Memory B cell (primary cell): ENCODE data around the gene TTC39A.

Experiments used
- ATAC-seq: fragments of 150-1000 bp; cut with Tn5 transposase; 2 replicates; pipeline ENCODE4 v1.10.0; 2021; ENCODE audit warnings: low read depth, mild to moderate bottlenecking, moderate library complexity
- DNase-seq, 2 donors: peaks; one replicate each; pipeline ENCODE4 v3.0.0; 2022; ENCODE audit warnings: low spot score in 2 of 2
- H3K27ac Mint-ChIP-seq: one replicate; pipeline ENCODE4 v1.8.0; 2022; ENCODE audit warnings: mild to moderate bottlenecking, moderate library complexity, mixed read lengths
- H3K27me3 Mint-ChIP-seq: one replicate; pipeline ENCODE4 v1.8.0; 2022; ENCODE audit warnings: mixed read lengths
- H3K36me3 Mint-ChIP-seq: one replicate; pipeline ENCODE4 v1.8.0; 2022; ENCODE audit warnings: mild to moderate bottlenecking, mixed read lengths
- H3K4me1 Mint-ChIP-seq: one replicate; pipeline ENCODE4 v1.8.0; 2022; ENCODE audit warnings: mixed read lengths
- H3K4me3 Mint-ChIP-seq: one replicate; pipeline ENCODE4 v1.8.0; 2022; ENCODE audit warnings: mild to moderate bottlenecking, moderate library complexity, mixed read lengths
- H3K9me3 Mint-ChIP-seq: one replicate; pipeline ENCODE4 v1.8.0; 2022; ENCODE audit warnings: mixed read lengths

Gene TTC39A

GRCh38 chr1:51302270-51302669 is 28.1 kb downstream of the TTC39A start:
- no peaks in the 10 kb centered on the region for H3K36me3 Mint-ChIP-seq
- DNase-seq (no peak), ATAC-seq (no peak)
- H3K4me3 Mint-ChIP-seq, result no peak overlapping the region
- peaks cover 11% of the 10 kb centered on the region for H3K4me1 Mint-ChIP-seq
- no peak overlapping the region for H3K27ac Mint-ChIP-seq
- no peaks in the 10 kb centered on the region for H3K9me3 Mint-ChIP-seq
- H3K27me3 Mint-ChIP-seq, result peaks cover 8% of the 10 kb centered on the region

- H3K27me3 Mint-ChIP-seq, result peaks cover 8% of the 10 kb centered on the region
- no peak overlapping the region for H3K4me3 Mint-ChIP-seq
- DNase-seq (no peak), ATAC-seq (no peak)
- no peaks in the 10 kb centered on the region for H3K36me3 Mint-ChIP-seq
- H3K27ac Mint-ChIP-seq, result no peak overlapping the region
- no peaks in the 10 kb centered on the region for H3K9me3 Mint-ChIP-seq
- H3K4me1 Mint-ChIP-seq, result peaks cover 12% of the 10 kb centered on the region
These were observed 28.6 kb downstream of the TTC39A start for GRCh38 chr1:51301844-51302162.

GRCh38 chr1:51301152-51301843 is 29.1 kb downstream of the TTC39A start:
- Mint-ChIP-seq H3K4me1 (peaks cover 17% of the 10 kb centered on the region), H3K9me3 (no peaks in the 10 kb centered on the region), H3K27me3 (peaks cover 8% of the 10 kb centered on the region), H3K27ac (no peak overlapping the region), H3K4me3 (no peak overlapping the region), H3K36me3 (no peaks in the 10 kb centered on the region)
- no peak for ATAC-seq
- no peak for DNase-seq

- ATAC-seq, result no peak
These were observed 30.2 kb downstream of the TTC39A start for GRCh38 chr1:51299981-51300670.

GRCh38 chr1:51299185-51299885 is 31.0 kb downstream of the TTC39A start:
- no peak overlapping the region for H3K27ac Mint-ChIP-seq
- H3K9me3 Mint-ChIP-seq, result no peaks in the 10 kb centered on the region
- DNase-seq (no peak), ATAC-seq (no peak)
- H3K36me3 Mint-ChIP-seq, result no peaks in the 10 kb centered on the region
- H3K4me3 Mint-ChIP-seq, result no peak overlapping the region
- H3K27me3 Mint-ChIP-seq, result peaks cover 8% of the 10 kb centered on the region
- peaks cover 18% of the 10 kb centered on the region for H3K4me1 Mint-ChIP-seq

More at GRCh38 chr1:51299981-51300670, 30.2 kb downstream of the TTC39A start:
- no peak overlapping the region for H3K4me3 Mint-ChIP-seq
- H3K4me1 Mint-ChIP-seq, result peaks cover 18% of the 10 kb centered on the region
- peaks cover 8% of the 10 kb centered on the region for H3K27me3 Mint-ChIP-seq
- no peak for DNase-seq
- no peak overlapping the region for H3K27ac Mint-ChIP-seq
- H3K9me3 Mint-ChIP-seq, result no peaks in the 10 kb centered on the region
- no peaks in the 10 kb centered on the region for H3K36me3 Mint-ChIP-seq

GRCh38 chr1:51298322-51298705 is 32.0 kb downstream of the TTC39A start:
- H3K4me1 Mint-ChIP-seq, result peaks cover 13% of the 10 kb centered on the region
- no peak for ATAC-seq
- no peaks in the 10 kb centered on the region for H3K36me3 Mint-ChIP-seq
- peaks cover 8% of the 10 kb centered on the region for H3K27me3 Mint-ChIP-seq
- peak overlapping the region; percentile 59 for H3K4me3 Mint-ChIP-seq
- H3K27ac Mint-ChIP-seq, result no peak overlapping the region
- H3K9me3 Mint-ChIP-seq, result no peaks in the 10 kb centered on the region
- no peak for DNase-seq

- Mint-ChIP-seq H3K36me3 (no peaks in the 10 kb centered on the region), H3K4me1 (peaks cover 13% of the 10 kb centered on the region), H3K27me3 (peaks cover 8% of the 10 kb centered on the region), H3K27ac (peak overlapping the region; percentile 5), H3K9me3 (no peaks in the 10 kb centered on the region), H3K4me3 (peak overlapping the region; percentile 57)
- no peak for DNase-seq
- ATAC-seq, result no peak
These were observed 32.7 kb downstream of the TTC39A start for GRCh38 chr1:51297401-51298321.

GRCh38 chr1:51296383-51297357 is 33.7 kb downstream of the TTC39A start:
- peaks cover 13% of the 10 kb centered on the region for H3K4me1 Mint-ChIP-seq
- peaks cover 8% of the 10 kb centered on the region for H3K27me3 Mint-ChIP-seq
- no peaks in the 10 kb centered on the region for H3K36me3 Mint-ChIP-seq
- H3K27ac Mint-ChIP-seq, result peak overlapping the region; percentile 28
- peak overlapping the region; percentile 78 for H3K4me3 Mint-ChIP-seq
- H3K9me3 Mint-ChIP-seq, result no peaks in the 10 kb centered on the region
- peak; percentile 71 for ATAC-seq
- DNase-seq, result peak; percentile 62 to 75

- DNase-seq (no peak), ATAC-seq (no peak)
- Mint-ChIP-seq H3K36me3 (no peaks in the 10 kb centered on the region), H3K27me3 (peaks cover 8% of the 10 kb centered on the region), H3K4me1 (peaks cover 13% of the 10 kb centered on the region), H3K4me3 (peak overlapping the region; percentile 78), H3K27ac (peak overlapping the region; percentile 64), H3K9me3 (no peaks in the 10 kb centered on the region)
These were observed 34.4 kb downstream of the TTC39A start for GRCh38 chr1:51295926-51296325.

GRCh38 chr1:51294566-51295184 is 35.7 kb downstream of the TTC39A start:
- peaks cover 8% of the 10 kb centered on the region for H3K27me3 Mint-ChIP-seq
- no peaks in the 10 kb centered on the region for H3K36me3 Mint-ChIP-seq
- ATAC-seq, result no peak
- H3K9me3 Mint-ChIP-seq, result no peaks in the 10 kb centered on the region
- no peak overlapping the region for H3K4me3 Mint-ChIP-seq
- no peak overlapping the region for H3K27ac Mint-ChIP-seq
- H3K4me1 Mint-ChIP-seq, result peaks cover 13% of the 10 kb centered on the region
- no peak for DNase-seq

- H3K4me1 Mint-ChIP-seq, result peaks cover 13% of the 10 kb centered on the region
- ATAC-seq, result no peak
- H3K27ac Mint-ChIP-seq, result no peak overlapping the region
- no peaks in the 10 kb centered on the region for H3K9me3 Mint-ChIP-seq
- H3K36me3 Mint-ChIP-seq, result no peaks in the 10 kb centered on the region
- H3K27me3 Mint-ChIP-seq, result peaks cover 12% of the 10 kb centered on the region
- no peak for DNase-seq
- no peak overlapping the region for H3K4me3 Mint-ChIP-seq
These were observed 36.4 kb downstream of the TTC39A start for GRCh38 chr1:51293898-51294515.

GRCh38 chr1:51290489-51290847 is 39.9 kb downstream of the TTC39A start:
- ATAC-seq, result no peak
- H3K4me3 Mint-ChIP-seq, result no peak overlapping the region
- no peak overlapping the region for H3K27ac Mint-ChIP-seq

More at GRCh38 chr1:51290489-51290847, 39.9 kb downstream of the TTC39A start:
- H3K4me1 Mint-ChIP-seq, result no peaks in the 10 kb centered on the region
- H3K27me3 Mint-ChIP-seq, result peaks cover 4% of the 10 kb centered on the region
- H3K9me3 Mint-ChIP-seq, result no peaks in the 10 kb centered on the region
- no peaks in the 10 kb centered on the region for H3K36me3 Mint-ChIP-seq
- no peak for DNase-seq
